Activated effector memory CD4-positive, alpha-beta T cell treated with anti-CD3 and anti-CD28 coated beads, Interleukin-2, amount 50 U/mL, for 16 hours (primary cell): ENCODE measurements around the gene NT5E.
"Not testable (repeated sequence)": the region's sequence is repeated elsewhere in the genome, so short reads cannot be mapped to it uniquely, and the experiment has no call there.

Experiments
- DNase-seq: peaks from one replicate; pipeline ENCODE4 v3.0.0-alpha.2; 2020

Gene NT5E

GRCh38 chr6:85449818-85450759 is at the start of gene NT5E:
Gene NT5E (plus strand): TSS chr6:85450083. CDS start chr6:85450140, 57 bp downstream.
- DNase-seq, result peak; percentile 64

DNA sequence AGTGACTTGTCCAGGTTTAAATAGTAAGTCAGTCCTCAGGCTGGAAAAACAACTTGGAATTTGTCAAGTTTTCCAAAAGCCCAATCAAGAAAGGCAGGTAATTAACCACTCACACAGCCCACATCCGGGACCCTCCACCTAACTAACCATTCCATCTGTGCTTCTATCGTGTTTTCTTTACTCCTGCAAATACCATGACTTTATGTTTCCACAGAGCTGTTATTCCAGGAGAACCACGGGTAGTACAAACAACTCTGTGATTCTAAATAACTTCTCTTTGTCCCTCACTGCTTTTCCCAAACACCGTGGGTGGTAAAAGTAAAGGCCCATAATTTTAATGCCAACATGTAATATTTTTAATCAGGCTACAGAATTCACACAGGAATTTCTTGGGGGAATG is 49.6 kb upstream of the NT5E start:
- no peak for DNase-seq

DNA sequence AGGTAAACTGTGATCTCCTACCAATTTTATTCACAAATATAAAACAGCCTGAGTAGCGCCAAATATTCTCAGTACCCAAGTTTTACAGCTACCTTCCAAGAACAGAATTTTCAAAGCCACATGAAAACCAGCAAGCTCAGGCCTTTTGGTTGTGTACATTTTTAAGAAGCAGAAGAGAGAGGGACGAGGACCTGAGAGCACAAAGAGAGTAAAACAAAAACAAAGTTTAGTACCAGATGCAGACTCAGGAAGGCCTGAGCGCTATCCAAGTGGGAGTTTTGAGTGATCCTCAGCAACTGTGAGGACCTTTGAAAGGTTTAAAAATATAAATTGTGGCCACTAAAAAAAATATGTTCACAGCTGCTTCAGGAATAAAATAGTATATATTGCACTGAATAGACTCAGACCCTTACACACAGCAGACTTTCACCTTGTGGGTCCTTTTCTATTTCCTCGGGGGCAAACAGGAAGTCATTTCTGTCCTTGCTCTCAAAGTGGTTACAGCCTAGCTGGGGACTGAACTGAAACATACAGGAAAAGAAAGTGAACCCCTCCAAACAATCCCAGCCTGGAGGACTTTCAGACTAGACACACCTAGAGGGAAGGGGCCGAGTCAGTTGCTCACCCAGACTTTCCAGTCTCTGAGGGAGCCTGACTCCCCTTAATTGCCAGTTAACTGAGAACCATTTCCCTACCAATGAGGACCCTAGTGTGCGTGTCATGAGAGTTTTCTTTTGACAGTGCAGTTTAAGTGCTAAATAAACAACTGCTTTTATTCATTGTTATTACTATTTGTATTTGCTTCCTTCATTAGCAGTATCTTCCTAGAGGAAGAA is 48.5 kb upstream of the NT5E start:
- DNase-seq, result no peak

- DNase-seq, result no peak
Observed at GRCh38 chr6:85402071-85402470, 47.8 kb upstream of the NT5E start.

GRCh38 chr6:85402922-85403321 is 47.0 kb upstream of the NT5E start:
- DNase-seq, result no peak

DNA sequence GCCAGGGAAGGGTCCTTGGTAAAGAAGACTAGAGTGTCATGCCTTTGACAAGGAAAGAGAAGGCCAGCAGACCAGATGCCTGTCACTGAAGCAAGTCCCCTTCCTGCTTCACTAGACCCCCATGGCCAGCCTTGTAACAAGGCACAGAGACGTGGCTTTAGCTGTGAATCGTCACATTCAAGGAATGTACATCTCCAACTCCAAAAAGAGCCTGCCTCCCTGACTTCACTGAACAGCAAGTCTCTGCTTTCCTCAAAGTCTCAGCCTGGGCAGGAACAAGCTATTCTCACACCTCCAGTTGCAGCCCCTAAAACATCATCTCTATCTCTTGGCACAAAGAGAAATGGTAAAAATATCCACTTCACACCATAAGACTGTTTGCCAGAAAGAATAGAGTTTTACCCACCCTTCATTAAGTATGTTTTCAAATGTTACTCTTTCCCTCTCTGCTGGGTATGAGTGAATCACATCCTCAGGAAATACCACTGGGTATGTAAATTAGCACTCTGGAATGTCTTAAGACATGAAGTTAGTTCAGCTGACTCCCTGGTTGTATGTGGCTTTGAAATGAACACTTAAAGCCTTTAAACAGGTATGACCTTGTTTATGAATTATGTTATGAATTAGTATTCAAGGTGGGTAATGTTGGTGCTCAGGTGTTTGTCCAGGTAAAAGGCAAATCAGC is 46.4 kb upstream of the NT5E start:
- no peak for DNase-seq

DNA sequence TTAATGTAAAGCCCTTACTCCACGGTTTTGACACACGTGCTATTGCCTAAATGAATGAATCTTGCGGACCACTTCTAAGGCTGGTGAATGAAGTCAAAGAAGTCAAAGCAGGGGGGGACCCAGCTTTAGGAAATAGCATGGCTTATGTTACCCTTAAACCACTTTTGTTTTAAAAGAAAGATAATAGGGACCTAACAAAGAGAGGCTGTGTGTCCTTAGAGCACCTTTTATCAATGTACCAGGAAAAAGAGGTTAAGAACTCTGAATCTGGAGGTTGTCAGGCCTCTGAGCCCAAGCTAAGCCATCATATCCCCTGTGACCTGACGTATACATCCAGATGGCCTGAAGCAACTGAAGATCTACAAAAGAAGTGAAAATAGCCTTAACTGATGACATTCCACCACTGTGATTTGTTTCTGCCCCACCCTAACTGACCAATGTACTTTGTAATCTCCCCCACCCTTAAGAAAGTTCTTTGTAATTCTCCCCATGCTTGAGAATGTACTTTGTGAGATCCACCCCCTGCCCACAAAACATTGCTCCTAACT is 45.8 kb upstream of the NT5E start:
- not testable (repeated sequence) for DNase-seq

DNA sequence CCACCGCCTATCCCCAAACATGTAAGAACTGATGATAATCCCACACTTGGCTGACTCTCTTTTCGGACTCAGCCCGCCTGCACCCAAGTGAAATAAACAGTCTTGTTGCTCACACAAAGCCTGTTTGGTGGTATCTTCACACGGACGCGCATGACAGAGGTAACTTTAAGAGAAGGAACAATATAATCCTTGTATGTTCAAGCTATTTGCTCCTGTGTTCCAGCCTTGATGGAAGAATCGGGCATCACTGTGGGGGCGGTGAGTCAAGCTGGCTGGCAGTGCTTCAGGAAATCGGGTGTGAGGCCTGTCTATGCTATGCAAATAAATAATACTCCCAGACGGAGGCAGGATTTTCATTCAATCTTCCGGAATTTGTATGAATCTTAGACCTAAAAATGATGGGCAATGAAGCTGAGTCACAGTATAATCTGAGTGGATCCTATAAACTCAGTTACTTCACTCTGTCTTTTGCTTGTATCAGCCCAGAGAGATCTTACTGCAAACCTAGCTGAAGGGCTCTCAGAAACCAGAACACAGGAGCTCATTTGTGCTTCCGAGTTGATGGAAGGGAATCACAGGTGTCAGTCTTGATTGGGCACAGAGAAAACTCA is 45.2 kb upstream of the NT5E start:
- DNase-seq, result no peak

- DNase-seq, result no peak
Observed at GRCh38 chr6:85405175-85405852, 44.6 kb upstream of the NT5E start.

- DNase-seq, result no peak
Observed at GRCh38 chr6:85405853-85406198, 44.1 kb upstream of the NT5E start.

- DNase-seq, result no peak
Observed at GRCh38 chr6:85406641-85407075, 43.2 kb upstream of the NT5E start.

DNA sequence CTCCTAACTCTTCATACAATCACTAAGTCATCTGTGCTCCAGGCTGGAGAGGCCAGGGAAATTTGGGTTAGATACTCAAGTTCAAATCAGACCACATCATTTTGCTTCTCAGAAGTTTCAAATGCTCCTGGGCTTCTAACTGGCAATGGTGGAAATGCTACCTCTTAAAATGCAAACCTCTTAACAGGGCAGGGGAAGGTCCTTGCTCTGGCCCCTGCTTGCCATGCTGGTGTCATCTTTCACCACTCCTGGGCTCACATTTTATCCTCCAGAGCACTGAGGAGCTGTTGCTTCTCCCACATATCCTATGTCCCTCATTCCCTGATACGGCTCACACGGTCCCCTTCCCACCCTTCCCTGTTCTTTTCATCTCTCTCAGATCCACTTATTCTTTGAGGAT is 41.8 kb upstream of the NT5E start:
- DNase-seq, result no peak

- no peak for DNase-seq
Observed at GRCh38 chr6:85412911-85413430, 36.9 kb upstream of the NT5E start.

GRCh38 chr6:85416049-85416448 is 33.8 kb upstream of the NT5E start:
- DNase-seq, result no peak

DNA sequence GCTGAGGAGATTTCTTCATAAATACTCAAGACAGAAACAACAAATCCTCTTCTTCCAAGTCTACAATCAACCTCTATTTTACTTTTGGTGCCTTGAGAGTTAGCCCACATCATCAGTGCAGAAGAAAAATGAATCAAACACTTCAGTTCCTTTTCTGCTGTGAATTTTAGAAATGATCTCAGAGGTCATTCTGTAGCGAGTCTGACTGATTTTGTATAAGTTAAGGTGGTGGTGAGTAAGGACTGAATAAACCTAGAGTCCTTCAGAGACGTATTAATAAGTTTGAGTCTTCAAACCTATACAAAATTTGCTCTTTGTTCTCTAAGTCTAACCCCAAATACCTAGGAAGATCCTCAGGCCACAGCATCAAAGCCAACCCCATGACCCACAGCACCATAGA is 33.1 kb upstream of the NT5E start:
- DNase-seq, result no peak

DNA sequence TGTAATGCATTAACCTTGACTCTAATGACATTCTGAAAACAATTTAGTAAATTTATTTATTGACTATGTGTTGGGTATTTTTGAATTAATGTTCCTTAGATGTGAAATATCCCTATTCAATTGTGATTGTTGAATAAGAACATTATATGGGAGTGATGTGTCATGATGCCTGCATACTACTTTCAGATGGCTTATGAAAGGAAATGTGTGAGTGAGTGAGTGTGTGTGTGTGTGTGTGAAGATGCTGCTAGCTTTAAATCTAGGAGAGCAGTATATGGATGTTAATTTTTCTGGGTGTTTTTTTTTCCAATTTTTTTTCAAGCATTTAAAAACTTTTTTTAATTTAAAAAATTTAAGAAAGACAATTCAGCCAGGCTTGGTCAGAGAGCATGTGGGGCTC is 32.5 kb upstream of the NT5E start:
- DNase-seq, result no peak

DNA sequence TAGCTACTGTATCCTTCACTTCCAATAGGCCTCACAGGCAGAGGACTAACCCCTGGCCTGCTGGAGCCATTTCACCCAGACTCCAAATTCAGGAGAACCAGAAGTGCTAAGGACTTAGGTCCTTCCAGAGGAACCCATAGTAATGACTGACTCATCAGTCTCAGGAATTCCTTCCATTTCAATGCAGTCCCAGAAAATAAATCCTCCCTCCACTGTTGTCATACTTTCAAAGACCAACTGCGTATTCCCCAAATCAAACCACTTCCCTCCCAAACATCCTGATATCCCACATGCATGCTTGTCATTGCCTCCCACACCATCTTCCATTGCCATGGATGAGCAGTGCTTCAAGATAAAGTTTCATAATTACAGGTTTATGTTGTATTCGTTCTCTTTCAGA is 31.8 kb upstream of the NT5E start:
- no peak for DNase-seq

- DNase-seq, result no peak
Observed at GRCh38 chr6:85419046-85419759, 30.7 kb upstream of the NT5E start.

GRCh38 chr6:85420551-85420950 is 29.3 kb upstream of the NT5E start:
- DNase-seq, result no peak

DNA sequence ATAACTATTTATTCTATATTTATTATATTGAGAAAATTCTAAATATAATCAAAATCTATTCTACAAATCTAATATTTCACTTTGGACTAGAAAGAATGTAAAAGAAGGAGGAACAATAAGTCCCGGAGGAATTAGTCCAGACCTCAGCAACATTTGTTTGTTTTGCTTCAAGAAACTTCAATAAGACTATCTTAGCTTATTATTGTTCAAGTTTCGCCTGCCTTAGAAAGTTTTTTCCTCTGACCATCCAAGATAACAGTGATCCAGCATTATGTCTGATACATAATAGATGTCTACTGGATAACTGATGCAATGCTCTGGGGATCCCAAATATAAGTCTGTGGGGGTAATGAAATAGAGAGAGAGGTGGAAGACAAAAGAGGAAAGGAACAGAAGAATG is 28.7 kb upstream of the NT5E start:
- DNase-seq, result no peak

GRCh38 chr6:85421972-85422371 is 27.9 kb upstream of the NT5E start:
- DNase-seq, result no peak
